ENCODE results near the gene WDR82. TPM values are rescaled to one million over a fixed set of nuclear protein-coding genes. Genes with fewer than 3 reads are reported as not detected.

WDR82 gene
- total and polyA plus RNA-seq, 12 donors = 23.8 to 84.0 (median 54.4) TPM

DNA sequence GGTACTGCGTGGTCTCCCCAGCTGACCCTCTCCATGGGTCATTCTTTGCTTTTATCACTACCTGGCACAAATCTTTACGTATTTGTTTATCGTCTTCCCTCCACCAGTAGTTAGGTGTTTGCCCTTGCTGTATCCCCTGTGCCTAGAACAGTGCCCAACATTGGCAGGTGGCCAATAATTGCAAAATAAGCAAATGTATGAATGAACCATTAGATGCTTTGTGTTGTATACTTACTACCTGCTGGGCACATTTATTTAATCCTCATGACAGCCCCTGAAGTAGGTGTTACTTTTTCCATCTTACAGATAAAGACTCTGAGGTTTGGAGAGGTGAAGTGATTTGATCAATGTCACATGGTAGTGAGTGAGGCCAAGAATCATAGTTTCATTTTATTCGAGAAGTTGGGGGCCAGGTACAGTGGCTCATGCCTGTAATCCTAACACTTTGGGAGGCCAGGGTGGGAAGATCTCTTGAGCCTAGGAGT, 37.5 kb downstream of the WDR82 start:
- H3K27me3 ChIP-seq = no peaks in the 10 kb centered on the region
- intact Hi-C loops (cut with DNase I) = no loop called here
- H3K9me3 ChIP-seq (replicated peaks in 1 of 3) = no peaks in the 10 kb centered on the region
- peaks cover 42 to 47% of the 10 kb centered on the region in 2 donors for H3K4me1 ChIP-seq (replicated peaks in 1 of 2)
- 77 to 84% (median 81%) methylated on average over 4 of the region's 4 CpGs for WGBS, 4 donors
- TF ChIP-seq, protein P1, sequence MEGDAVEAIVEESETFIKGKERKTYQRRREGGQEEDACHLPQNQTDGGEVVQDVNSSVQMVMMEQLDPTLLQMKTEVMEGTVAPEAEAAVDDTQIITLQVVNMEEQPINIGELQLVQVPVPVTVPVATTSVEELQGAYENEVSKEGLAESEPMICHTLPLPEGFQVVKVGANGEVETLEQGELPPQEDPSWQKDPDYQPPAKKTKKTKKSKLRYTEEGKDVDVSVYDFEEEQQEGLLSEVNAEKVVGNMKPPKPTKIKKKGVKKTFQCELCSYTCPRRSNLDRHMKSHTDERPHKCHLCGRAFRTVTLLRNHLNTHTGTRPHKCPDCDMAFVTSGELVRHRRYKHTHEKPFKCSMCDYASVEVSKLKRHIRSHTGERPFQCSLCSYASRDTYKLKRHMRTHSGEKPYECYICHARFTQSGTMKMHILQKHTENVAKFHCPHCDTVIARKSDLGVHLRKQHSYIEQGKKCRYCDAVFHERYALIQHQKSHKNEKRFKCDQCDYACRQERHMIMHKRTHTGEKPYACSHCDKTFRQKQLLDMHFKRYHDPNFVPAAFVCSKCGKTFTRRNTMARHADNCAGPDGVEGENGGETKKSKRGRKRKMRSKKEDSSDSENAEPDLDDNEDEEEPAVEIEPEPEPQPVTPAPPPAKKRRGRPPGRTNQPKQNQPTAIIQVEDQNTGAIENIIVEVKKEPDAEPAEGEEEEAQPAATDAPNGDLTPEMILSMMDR (IDR thresholded peaks at IDR 0.05) = no peak
- no peak for TF ChIP-seq POLR2A (IDR thresholded peaks at IDR 0.05)
- no peaks in the 10 kb centered on the region for H3K36me3 ChIP-seq (replicated peaks in 1 of 2)
- H3K4me3 ChIP-seq = no peak overlapping the region
- H3K27ac ChIP-seq = peak overlapping the region in 3 of 5 donors; percentile 70 to 88 (median 88)
- no peak for DNase-seq

DNA sequence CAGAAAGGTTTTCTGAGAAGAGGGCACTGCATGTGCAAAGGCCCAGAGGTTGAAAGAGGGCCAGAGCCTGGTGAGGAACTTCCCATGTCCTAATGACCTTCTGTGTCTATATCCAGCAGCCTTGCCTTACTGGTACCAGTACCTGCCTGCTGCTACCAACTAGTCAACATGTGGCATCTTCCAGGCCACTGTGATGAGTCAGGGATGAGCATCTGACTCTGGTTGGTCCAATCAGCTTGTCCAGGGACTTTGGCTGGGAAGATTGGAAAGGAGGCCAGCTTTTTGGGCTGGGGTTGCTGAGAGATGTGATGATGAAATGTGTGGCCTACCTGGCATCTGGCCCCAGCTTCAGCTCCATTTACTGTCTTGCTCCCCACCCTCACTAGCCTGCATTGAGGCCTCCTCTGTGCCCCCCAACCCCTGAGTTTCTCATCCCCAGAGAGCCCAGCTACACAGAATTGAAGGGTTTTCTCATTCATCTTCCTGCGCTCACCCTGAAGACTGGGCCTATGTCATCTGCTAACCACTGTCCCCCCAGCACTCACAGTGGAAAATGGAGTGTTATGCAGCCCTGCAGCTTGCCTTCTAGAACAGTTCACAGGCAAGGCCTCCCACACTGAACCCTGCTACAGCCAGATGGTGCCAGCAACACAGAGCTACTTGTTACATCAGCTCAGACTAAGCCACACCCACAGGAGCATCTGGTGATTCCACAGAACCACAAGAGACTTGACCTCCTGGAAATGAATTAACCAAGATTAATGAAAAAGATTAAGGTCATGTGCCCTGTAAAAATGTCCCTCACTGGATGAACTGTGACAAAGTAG, 38.2 kb downstream of the WDR82 start:
- peak in 6 of 7 donors; percentile 76 to 91 (median 84) for DNase-seq
- H3K36me3 ChIP-seq (replicated peaks in 1 of 2) = no peaks in the 10 kb centered on the region
- H3K4me3 ChIP-seq = no peak overlapping the region
- H3K27me3 ChIP-seq = no peaks in the 10 kb centered on the region
- H3K4me1 ChIP-seq (replicated peaks in 1 of 2) = peaks cover 42 to 46% of the 10 kb centered on the region in 2 donors
- TF ChIP-seq, protein P1 (IDR thresholded peaks at IDR 0.05) = no peak
- TF ChIP-seq POLR2A (IDR thresholded peaks at IDR 0.05) = no peak
- intact Hi-C loops (cut with DNase I) = no loop called here
- peak overlapping the region in 3 of 5 donors; percentile 70 to 88 (median 88) for H3K27ac ChIP-seq
- WGBS, 4 donors = 100% methylated on average over 1 of the region's 1 CpG
- H3K9me3 ChIP-seq (replicated peaks in 1 of 3) = no peaks in the 10 kb centered on the region

DNA sequence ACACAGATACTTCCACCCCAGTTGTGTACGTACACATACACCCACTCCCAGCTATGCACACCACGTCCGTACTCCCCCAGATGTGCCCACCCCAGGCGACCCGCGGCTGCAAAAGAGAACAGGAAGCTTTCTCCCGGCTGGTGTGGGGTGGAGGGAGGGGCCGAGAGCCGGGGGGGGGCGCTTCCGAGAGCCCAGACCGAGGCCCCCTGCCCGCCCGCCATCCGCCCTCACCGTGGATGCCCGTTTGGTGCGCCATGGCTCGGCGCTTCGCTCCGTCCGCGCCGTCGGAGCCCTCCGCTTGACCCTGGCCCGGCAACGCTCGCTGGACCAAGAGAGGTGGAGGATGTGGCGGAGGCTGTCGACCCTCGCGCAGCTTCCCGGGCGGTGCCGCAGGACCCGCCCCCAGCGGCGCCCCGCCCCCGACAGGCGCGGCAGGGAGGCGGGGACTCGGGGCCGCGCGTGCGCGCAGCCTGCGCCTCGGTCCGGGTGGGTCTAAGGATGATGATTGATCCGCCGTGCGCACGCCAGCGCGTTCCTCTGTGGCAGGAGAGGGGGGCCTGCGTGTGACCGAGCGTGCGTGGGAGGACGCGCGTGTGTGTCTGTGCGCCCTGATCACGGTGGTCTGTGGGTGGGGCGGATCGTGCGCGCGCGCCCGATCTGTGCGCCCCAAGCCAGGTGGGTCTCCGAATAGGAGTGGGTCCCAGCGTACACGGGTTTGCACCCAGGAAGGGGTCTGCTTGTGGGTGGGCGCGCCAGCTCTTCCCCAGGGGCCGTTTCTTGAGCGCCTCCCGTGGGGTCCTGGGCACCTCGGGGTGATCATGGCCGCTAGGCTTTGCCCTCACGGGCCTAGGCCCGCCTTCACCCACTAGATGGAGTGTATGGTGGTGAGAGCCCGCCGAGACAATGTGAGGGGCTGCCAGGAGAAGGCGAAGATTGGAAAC, 39.4 kb downstream of the WDR82 start, which contains the start of gene TWF2:
Gene TWF2 (minus strand): TSS at position 398 of the 941 bp plus-strand sequence. CDS start 142 bp downstream, at position 256.
- intact Hi-C loops (cut with DNase I) = no loop called here
- DNase-seq = peak; percentile 69 to 82 (median 74)
- no peaks in the 10 kb centered on the region for H3K9me3 ChIP-seq (replicated peaks in 1 of 3)
- peak within 1 kb of the TSS; percentile 53 to 96 (median 88) for H3K27ac ChIP-seq
- H3K27me3 ChIP-seq = no peaks in the 10 kb centered on the region
- H3K4me1 ChIP-seq (replicated peaks in 1 of 2) = peaks cover 42 to 46% of the 10 kb centered on the region in 2 donors
- 1 to 3% (median 2%) methylated on average over 9 to 92 of the region's 92 CpGs for WGBS, 4 donors
- peaks cover 0 to 9% of the 10 kb centered on the region in 2 donors for H3K36me3 ChIP-seq (replicated peaks in 1 of 2)
- TF ChIP-seq, protein P1 (IDR thresholded peaks at IDR 0.05) = peak in 4 of 6 experiments; percentile 34 to 54 (median 38)
- peak; percentile 51 to 62 for TF ChIP-seq POLR2A (IDR thresholded peaks at IDR 0.05)
- H3K4me3 ChIP-seq = peak within 1 kb of the TSS; percentile 52 to 93 (median 78)

Data from adrenal gland (tissue), 12 donors.